ENCODE results near the gene TGM3. TPM values are rescaled to one million over a fixed set of nuclear protein-coding genes. Genes with fewer than 3 reads are reported as not detected.

TGM3 gene
- total and polyA plus RNA-seq, 2 of the 4 experiments (the other 2 are of a cell fraction) = not detected

- intact Hi-C loops (cut with micrococcal nuclease) (no loop called here), dilution Hi-C loops (cut with HindIII; ENCODE audit: low sequenced_read_pairs, unreplicated experiment) (no loop called here), in situ Hi-C loops (cut with MboI; ENCODE audit: low sequenced_read_pairs) (no loop called here)
- H3K4me3 ChIP-seq (ENCODE audit: insufficient read depth, low read depth, low read length) = no peak overlapping the region
- H3K9me3 ChIP-seq (ENCODE audit: control insufficient read depth, insufficient read depth, low read length) = no peaks in the 10 kb centered on the region
- no peak overlapping the region for H4K5ac ChIP-seq (ENCODE audit: low read depth, low read length)
- no peak overlapping the region for H2BK120ac ChIP-seq (ENCODE audit: low read depth, low read length)
- H3K9ac ChIP-seq (ENCODE audit: low read depth, low read length) = no peak overlapping the region
- no peak overlapping the region for H2BK15ac ChIP-seq (ENCODE audit: low read depth, low read length)
- H3K27me3 ChIP-seq (ENCODE audit: control insufficient read depth, insufficient read depth, low read length) = peaks cover 11% of the 10 kb centered on the region
- no peak overlapping the region for H3K4ac ChIP-seq (ENCODE audit: low read depth, low read length)
- DNase-seq = no peak
- no CpG with 5 or more reads among the region's 9 CpGs for WGBS, 2 experiments (ENCODE audit: extremely low coverage in 2 of 2, insufficient read length in 1 of 2)
- H3K4me1 ChIP-seq (ENCODE audit: control insufficient read depth, insufficient read depth, low read length) = no peaks in the 10 kb centered on the region
- no peak overlapping the region for H2BK5ac ChIP-seq (ENCODE audit: low read depth, low read length, poor library complexity, severe bottlenecking)
- no peaks in the 10 kb centered on the region for H4K20me1 ChIP-seq (ENCODE audit: insufficient read depth, low read length)
- no peaks in the 10 kb centered on the region for H3K36me3 ChIP-seq (ENCODE audit: control insufficient read depth, insufficient read depth, low read length)
- no peak for TF ChIP-seq NFE2L2 (IDR thresholded peaks at IDR 0.05; ENCODE audit: low read depth, low read length)
- no peak for TF ChIP-seq CEBPB (IDR thresholded peaks at IDR 0.05; ENCODE audit: low read depth, low read length)
- no peak for TF ChIP-seq MXI1 (IDR thresholded peaks at IDR 0.05; ENCODE audit: borderline replicate concordance, low read depth, low read length)
- TF ChIP-seq RCOR1 (IDR thresholded peaks at IDR 0.05; ENCODE audit: insufficient replicate concordance, low read length) = no peak
- no peak for TF ChIP-seq BHLHE40 (IDR thresholded peaks at IDR 0.05; ENCODE audit: low read depth, low read length)
- TF ChIP-seq FOS (IDR thresholded peaks at IDR 0.05; ENCODE audit: low read depth, low read length) = no peak
- TF ChIP-seq, protein P1, sequence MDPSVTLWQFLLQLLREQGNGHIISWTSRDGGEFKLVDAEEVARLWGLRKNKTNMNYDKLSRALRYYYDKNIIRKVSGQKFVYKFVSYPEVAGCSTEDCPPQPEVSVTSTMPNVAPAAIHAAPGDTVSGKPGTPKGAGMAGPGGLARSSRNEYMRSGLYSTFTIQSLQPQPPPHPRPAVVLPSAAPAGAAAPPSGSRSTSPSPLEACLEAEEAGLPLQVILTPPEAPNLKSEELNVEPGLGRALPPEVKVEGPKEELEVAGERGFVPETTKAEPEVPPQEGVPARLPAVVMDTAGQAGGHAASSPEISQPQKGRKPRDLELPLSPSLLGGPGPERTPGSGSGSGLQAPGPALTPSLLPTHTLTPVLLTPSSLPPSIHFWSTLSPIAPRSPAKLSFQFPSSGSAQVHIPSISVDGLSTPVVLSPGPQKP (IDR thresholded peaks at IDR 0.05; ENCODE audit: borderline replicate concordance, low read depth, low read length) = no peak
- no peak for TF ChIP-seq MAFK (IDR thresholded peaks at IDR 0.05; ENCODE audit: low read depth, low read length)
- no peak for TF ChIP-seq CHD1 (IDR thresholded peaks at IDR 0.05; ENCODE audit: low read depth, low read length)
- TF ChIP-seq CTCF (conservative IDR thresholded peaks at IDR 0.05; ENCODE audit: low read depth, low read length) = no peak
- no peak for TF ChIP-seq POLR2A (IDR thresholded peaks at IDR 0.05; ENCODE audit: low read depth, low read length)
- TF ChIP-seq RFX5 (IDR thresholded peaks at IDR 0.05; ENCODE audit: low read depth, low read length) = no peak
- H4K8ac ChIP-seq (ENCODE audit: low read depth in 2 of 2, low read length in 2 of 2) = no peak overlapping the region
- ChIA-PET POLR2A (ENCODE audit: unreplicated experiment) (no interaction called here), CTCF (interaction anchor here (0.6 kb wide), 1 partner anchor 113 kb away, joined by 3 read pairs; no protein-coding TSS in a partner anchor)
- no peaks in the 10 kb centered on the region for H3K79me1 ChIP-seq (ENCODE audit: low read depth in 1 of 2, low read length in 2 of 2)
- H3K14ac ChIP-seq (replicated peaks; ENCODE audit: low read depth, low read length) = no peak overlapping the region
- no peak overlapping the region for H2BK20ac ChIP-seq (ENCODE audit: low read depth, low read length)
- H3K9me1 ChIP-seq (ENCODE audit: insufficient read depth, low read length) = no peaks in the 10 kb centered on the region
- no peak overlapping the region for H2AFZ ChIP-seq (replicated peaks; ENCODE audit: low read length, poor library complexity)
- no peak overlapping the region for H2AK5ac ChIP-seq (ENCODE audit: low read depth, low read length)
- H2AK9ac ChIP-seq (replicated peaks; ENCODE audit: low read depth, low read length, poor library complexity) = no peak overlapping the region
- no peak overlapping the region for H3K18ac ChIP-seq (ENCODE audit: low read depth, low read length)
- H4K91ac ChIP-seq (ENCODE audit: insufficient read depth, low read depth, low read length) = no peak overlapping the region
- H3K23ac ChIP-seq (ENCODE audit: low read depth, low read length) = no peak overlapping the region
- no peak for ATAC-seq (ENCODE audit: low read depth)
- H3K4me2 ChIP-seq (ENCODE audit: low read depth, low read length) = no peak overlapping the region
- no TSS peak for BruUV-seq (replicated peaks)
- no peak overlapping the region for H3K27ac ChIP-seq (ENCODE audit: insufficient read depth, low read length)
- no peak overlapping the region for H3K56ac ChIP-seq (ENCODE audit: extremely low read depth, insufficient read depth, low read length)
Observed at GRCh38 chr20:2335096-2335870, 39.5 kb downstream of the TGM3 start.
